PC-3 (cell line): Measurements from ENCODE around the gene TMEM82. TPM values are rescaled to one million over a fixed set of nuclear protein-coding genes. Genes with fewer than 3 reads are reported as not detected.

ENCODE experiments used
- ATAC-seq: fragments of 200-7000 bp; cut with Tn5 transposase; 2 replicates; pipeline ENCODE4 v1.9.1; 2020; ENCODE audit warnings: mild to moderate bottlenecking, moderate library complexity
- BruUV-seq: library from RNA; stranded (reverse); fragments of 400-500 nt; replicated peaks from 2 replicates; lab custom pipeline; 2021; lab: Mats Ljungman, UMichigan
- CTCF ChIA-PET: fragments of 300-600 bp; sonication (Branson Sonifier 250); formaldehyde crosslinking; loops from one replicate; lab custom pipeline; 2022; ENCODE audit warnings: antibody characterized with exemption; lab: Charles Lee
- POLR2A ChIA-PET: fragments of 300-600 bp; sonication (Branson Sonifier 250); formaldehyde crosslinking; loops from one replicate; lab custom pipeline; 2022; ENCODE audit warnings: antibody characterized with exemption; ENCODE audit not compliant: unreplicated experiment; lab: Charles Lee
- DNase-seq: peaks from one replicate; pipeline ENCODE4 v3.0.0-alpha.2; 2015
- H2AFZ ChIP-seq: fragments of 300-600 bp; sonication (generic); 2 replicates; pipeline ENCODE4 v1.6.0; 2016; ENCODE audit warnings: antibody characterized with exemption, low read length
- H3F3A ChIP-seq: fragments of 300-600 bp; sonication (generic); one replicate; pipeline ENCODE4 v1.6.0; 2017; ENCODE audit warnings: antibody characterized with exemption, low read length, control low read depth, mild to moderate bottlenecking; ENCODE audit not compliant: unreplicated experiment
- H3K27ac ChIP-seq: fragments of 300-600 bp; sonication (generic); 2 replicates; pipeline ENCODE4 v1.5.1; 2016; ENCODE audit warnings: mild to moderate bottlenecking, low read length
- H3K27me3 ChIP-seq: fragments of 300-600 bp; sonication (generic); 2 replicates; pipeline ENCODE4 v1.6.1; 2016; ENCODE audit warnings: low read length, mixed read lengths
- H3K36me3 ChIP-seq: fragments of 300-600 bp; sonication (generic); 2 replicates; pipeline ENCODE4 v1.6.1; 2016; ENCODE audit warnings: low read depth, mixed run types, low read length, mixed read lengths
- H3K4me1 ChIP-seq: fragments of 300-600 bp; sonication (generic); 2 replicates; pipeline ENCODE4 v1.5.1; 2016; ENCODE audit warnings: low read length; ENCODE audit not compliant: insufficient read depth
- H3K4me2 ChIP-seq: fragments of 300-600 bp; sonication (generic); 2 replicates; pipeline ENCODE4 v1.6.0; 2016; ENCODE audit warnings: low read length
- H3K4me3 ChIP-seq: fragments of 300-600 bp; sonication (generic); 2 replicates; pipeline ENCODE4 v1.5.1; 2016; ENCODE audit warnings: mild to moderate bottlenecking, low read length, mixed read lengths
- H3K79me2 ChIP-seq: fragments of 300-600 bp; sonication (generic); 2 replicates; pipeline ENCODE4 v1.6.1; 2017; ENCODE audit warnings: low read length, mixed read lengths
- H3K9ac ChIP-seq: fragments of 300-600 bp; sonication (generic); 2 replicates; pipeline ENCODE4 v1.6.0; 2016; ENCODE audit warnings: mild to moderate bottlenecking, low read length
- H3K9me2 ChIP-seq: fragments of 300-600 bp; sonication (generic); replicated peaks from 2 replicates; pipeline ENCODE4 v1.6.1; 2016; ENCODE audit warnings: mixed run types, low read length, mixed read lengths
- H3K9me3 ChIP-seq: fragments of 300-600 bp; sonication (generic); 2 replicates; pipeline ENCODE4 v1.6.1; 2016; ENCODE audit warnings: low read length, mixed read lengths
- H4K20me1 ChIP-seq: fragments of 300-600 bp; sonication (generic); 2 replicates; pipeline ENCODE4 v1.6.1; 2016; ENCODE audit warnings: low read length, mixed read lengths
- EZH2 ChIP-seq: fragments of 300-600 bp; sonication (generic); IDR thresholded peaks from one replicate; pipeline ENCODE4 v1.6.1; 2017; ENCODE audit warnings: antibody characterized with exemption, mild to moderate bottlenecking, low read length; ENCODE audit not compliant: unreplicated experiment
- EZH2phosphoT487 ChIP-seq: fragments of 300-600 bp; sonication (generic); IDR thresholded peaks from 2 replicates; pipeline ENCODE4 v1.6.1; 2018; ENCODE audit warnings: mild to moderate bottlenecking, antibody characterized with exemption, low read length, borderline replicate concordance
- intact Hi-C: fragments of 100-400 bp; cut with micrococcal nuclease; formaldehyde crosslinking; loops from 2 replicates; pipeline ENCODE4 v1.9.0; 2023
- total RNA-seq: library from RNA; depleted of rRNA; stranded (reverse); fragments of >200 nt; gene quantifications from 2 replicates; pipeline ENCODE4 v1.2.3, GENCODE V29; 2014
- TF ChIP-seq, protein P1 (sequence below): fragments of 300-600 bp; sonication (generic); conservative IDR thresholded peaks from 2 replicates; pipeline ENCODE4 v1.5.1; 2017; ENCODE audit warnings: antibody characterized with exemption, low read depth, mild to moderate bottlenecking, low read length

TMEM82 gene
- total RNA-seq, 1 experiment from 2014 or later, result not detected

DNA sequence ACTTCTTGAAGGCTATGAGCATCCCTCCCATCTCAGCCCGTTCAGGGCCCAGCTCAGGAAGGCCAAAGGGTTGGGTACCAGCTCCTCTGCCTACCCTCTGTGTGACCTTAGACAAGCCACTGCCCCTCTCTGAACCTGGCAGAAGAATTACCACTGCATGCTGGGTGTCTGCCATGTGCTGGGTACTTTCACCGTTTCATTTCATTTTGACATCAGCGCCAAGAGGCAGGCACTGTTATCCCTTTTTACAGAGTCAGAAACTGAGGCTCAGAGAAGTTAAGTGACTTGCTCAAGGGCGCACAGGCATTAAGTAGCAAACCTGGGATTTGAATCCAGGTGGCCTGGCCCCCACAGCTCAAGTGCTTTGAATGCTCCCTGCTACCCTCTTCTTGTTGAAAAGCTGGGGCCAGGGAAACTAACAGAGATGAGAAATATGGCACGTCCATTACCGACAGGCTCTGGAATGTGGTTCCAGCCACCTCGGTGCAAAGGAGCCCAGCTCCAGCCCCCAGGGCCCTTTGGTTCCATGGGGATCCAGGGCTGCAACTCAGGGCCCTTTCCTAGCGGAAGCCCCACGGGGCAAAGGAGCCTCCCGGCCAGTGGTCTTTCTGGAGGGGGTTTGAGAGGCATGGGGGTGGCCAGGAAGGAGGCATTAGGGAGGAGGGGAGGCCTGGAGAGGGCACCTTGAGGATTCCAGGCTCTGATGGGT is 6.5 kb downstream of the TMEM82 start:
- no TSS peak for BruUV-seq
- no peaks in the 10 kb centered on the region for H3K36me3 ChIP-seq
- H3K9me2 ChIP-seq, result no peaks in the 10 kb centered on the region
- H3K9me3 ChIP-seq, result no peaks in the 10 kb centered on the region
- H4K20me1 ChIP-seq, result no peaks in the 10 kb centered on the region
- H3K27me3 ChIP-seq, result no peaks in the 10 kb centered on the region
- ChIA-PET CTCF (no interaction called here), POLR2A (no interaction called here)
- H3K79me2 ChIP-seq, result no peaks in the 10 kb centered on the region
- TF ChIP-seq, protein P1, sequence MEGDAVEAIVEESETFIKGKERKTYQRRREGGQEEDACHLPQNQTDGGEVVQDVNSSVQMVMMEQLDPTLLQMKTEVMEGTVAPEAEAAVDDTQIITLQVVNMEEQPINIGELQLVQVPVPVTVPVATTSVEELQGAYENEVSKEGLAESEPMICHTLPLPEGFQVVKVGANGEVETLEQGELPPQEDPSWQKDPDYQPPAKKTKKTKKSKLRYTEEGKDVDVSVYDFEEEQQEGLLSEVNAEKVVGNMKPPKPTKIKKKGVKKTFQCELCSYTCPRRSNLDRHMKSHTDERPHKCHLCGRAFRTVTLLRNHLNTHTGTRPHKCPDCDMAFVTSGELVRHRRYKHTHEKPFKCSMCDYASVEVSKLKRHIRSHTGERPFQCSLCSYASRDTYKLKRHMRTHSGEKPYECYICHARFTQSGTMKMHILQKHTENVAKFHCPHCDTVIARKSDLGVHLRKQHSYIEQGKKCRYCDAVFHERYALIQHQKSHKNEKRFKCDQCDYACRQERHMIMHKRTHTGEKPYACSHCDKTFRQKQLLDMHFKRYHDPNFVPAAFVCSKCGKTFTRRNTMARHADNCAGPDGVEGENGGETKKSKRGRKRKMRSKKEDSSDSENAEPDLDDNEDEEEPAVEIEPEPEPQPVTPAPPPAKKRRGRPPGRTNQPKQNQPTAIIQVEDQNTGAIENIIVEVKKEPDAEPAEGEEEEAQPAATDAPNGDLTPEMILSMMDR, result no peak
- TF ChIP-seq EZH2phosphoT487 (no peak), EZH2 (no peak)
- ATAC-seq (no peak), DNase-seq (no peak)
- H3K4me3 ChIP-seq, result no peak overlapping the region
- H2AFZ ChIP-seq, result peak overlapping the region; percentile 43; the same call in 1 of the 2 replicates
- no peak overlapping the region for H3K27ac ChIP-seq
- H3F3A ChIP-seq, result no peaks in the 10 kb centered on the region
- no peak overlapping the region; the same call in 1 of the 2 replicates for H3K9ac ChIP-seq
- H3K4me2 ChIP-seq, result peak overlapping the region; percentile 5; the same call in 1 of the 2 replicates
- H3K4me1 ChIP-seq, result peaks cover 12% of the 10 kb centered on the region
- intact Hi-C loops, result no loop called here

GRCh38 chr1:15749399-15750291 is 7.3 kb downstream of the TMEM82 start:
- BruUV-seq, result no TSS peak
- no peak overlapping the region for H3K4me3 ChIP-seq
- no peaks in the 10 kb centered on the region for H3K79me2 ChIP-seq
- DNase-seq (peak; percentile 24), ATAC-seq (peak; percentile 66)
- CTCF ChIA-PET, result no interaction called here
- peak overlapping the region; percentile 5; the same call in 1 of the 2 replicates for H3K4me2 ChIP-seq
- no peaks in the 10 kb centered on the region for H3K9me3 ChIP-seq
- H3K27ac ChIP-seq, result no peak overlapping the region
- H3K27me3 ChIP-seq, result no peaks in the 10 kb centered on the region
- intact Hi-C loops, result no loop called here
- no peak overlapping the region for H3K9ac ChIP-seq
- no peaks in the 10 kb centered on the region for H3K36me3 ChIP-seq
- peak overlapping the region; percentile 43 for H2AFZ ChIP-seq
- H4K20me1 ChIP-seq, result no peaks in the 10 kb centered on the region
- H3K9me2 ChIP-seq, result no peaks in the 10 kb centered on the region
- peaks cover 12% of the 10 kb centered on the region for H3K4me1 ChIP-seq
- POLR2A ChIA-PET, result no interaction called here
- TF ChIP-seq EZH2, result no peak
- no peak for TF ChIP-seq EZH2phosphoT487
- TF ChIP-seq, protein P1, result no peak
- no peaks in the 10 kb centered on the region for H3F3A ChIP-seq
